Uterus (tissue), 4 donors: ENCODE data around the gene FGF9. TPM values are rescaled to one million over a fixed set of nuclear protein-coding genes. Genes with fewer than 3 reads are reported as not detected.

Source experiments
- DNase-seq, 2 donors: peaks; one replicate each; pipeline ENCODE4 v3.0.0-alpha.2; 2019 to 2020
- H3K27ac ChIP-seq, 2 donors: fragments of 200-600 bp; sonication (generic); 1 replicate in 1 of 2; 2 replicates in 1 of 2; pipeline ENCODE4 v1.5.1; 2016 to 2018
- H3K27me3 ChIP-seq, 2 donors: fragments of 200-600 bp; sonication (generic); one replicate each; pipeline ENCODE4 v1.5.1; 2018 to 2019; ENCODE audit warnings: control low read depth in 1 of 2
- H3K36me3 ChIP-seq, 2 donors: fragments of 200-600 bp; sonication (generic); one replicate each; pipeline ENCODE4 v1.5.1; 2019; ENCODE audit warnings: control low read depth in 1 of 2
- H3K4me1 ChIP-seq, 2 donors: fragments of 200-600 bp; sonication (generic); one replicate each; pipeline ENCODE4 v1.5.1; 2018 to 2019; ENCODE audit warnings: control low read depth in 1 of 2
- H3K4me3 ChIP-seq, 2 donors: fragments of 200-600 bp; sonication (generic); 1 replicate in 1 of 2; 2 replicates in 1 of 2; pipeline ENCODE4 v1.5.1; 2018 to 2019; ENCODE audit warnings: mild to moderate bottlenecking in 1 of 2
- H3K9me3 ChIP-seq, 2 donors: fragments of 200-600 bp; sonication (generic); one replicate each; pipeline ENCODE4 v1.5.1; 2019; ENCODE audit warnings: control low read depth in 1 of 2
- POLR2A ChIP-seq, 2 donors: fragments of 450-650 bp; IDR thresholded peaks; one replicate each; pipeline ENCODE4 v1.6.1; 2016; ENCODE audit warnings: antibody characterized with exemption in 2 of 2, mild to moderate bottlenecking in 1 of 2, moderate library complexity in 1 of 2
- intact Hi-C: fragments of 100-400 bp; cut with DNase I; formaldehyde crosslinking; loops from one replicate; pipeline ENCODE4 v1.15.1; 2023; ENCODE audit warnings: low total_unique reads
- total RNA-seq, 4 donors: library from RNA; depleted of rRNA in 3 of 4; stranded (reverse); fragments of >200 nt in 3 of 4; gene quantifications; one replicate each; pipeline versions ENCODE4 v1.1.0 to v1.2.4, GENCODE V29; 2014 to 2023
- TF ChIP-seq, protein P1 (sequence below), 4 experiments: fragments of 200-600 bp in 2 of 4; fragments of 450-650 bp in 2 of 4; sonication (generic) in 2 of 4; IDR thresholded peaks; one replicate each; pipeline ENCODE4 v1.5.1; 2016 to 2019; ENCODE audit warnings: antibody characterized with exemption in 4 of 4, mild to moderate bottlenecking in 2 of 4, moderate library complexity in 1 of 4
- donor health status: DM: yes; HTN: yes; CAD: no.

The FGF9 gene
- total RNA-seq, 4 donors from 2014 or later: 0.51 to 30.7 (median 0.83) TPM

DNA sequence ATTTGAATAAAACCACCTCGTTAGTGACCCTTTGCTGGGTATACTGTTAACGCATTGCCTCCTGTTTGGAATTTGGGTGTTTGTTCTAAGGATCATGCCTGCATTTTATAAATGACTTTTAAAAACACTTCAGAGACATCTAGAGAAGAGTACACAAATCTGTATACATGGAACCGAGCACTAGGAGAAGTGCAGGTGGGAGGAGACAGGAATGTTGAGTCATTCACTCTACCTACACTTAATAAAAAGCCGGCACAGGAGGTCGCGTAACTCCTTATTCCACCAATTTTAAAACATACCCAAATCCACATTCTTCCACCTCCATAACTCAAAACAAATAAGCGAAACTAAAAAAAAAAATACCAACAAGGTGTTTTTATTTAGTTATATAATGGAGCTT, 48.6 kb downstream of the FGF9 start:
- H3K27ac ChIP-seq: no peak overlapping the region
- no peaks in the 10 kb centered on the region for H3K4me1 ChIP-seq
- H3K4me3 ChIP-seq: no peak overlapping the region
- intact Hi-C loops: no loop called here
- TF ChIP-seq POLR2A (IDR thresholded peaks at IDR 0.05): no peak
- TF ChIP-seq, protein P1, sequence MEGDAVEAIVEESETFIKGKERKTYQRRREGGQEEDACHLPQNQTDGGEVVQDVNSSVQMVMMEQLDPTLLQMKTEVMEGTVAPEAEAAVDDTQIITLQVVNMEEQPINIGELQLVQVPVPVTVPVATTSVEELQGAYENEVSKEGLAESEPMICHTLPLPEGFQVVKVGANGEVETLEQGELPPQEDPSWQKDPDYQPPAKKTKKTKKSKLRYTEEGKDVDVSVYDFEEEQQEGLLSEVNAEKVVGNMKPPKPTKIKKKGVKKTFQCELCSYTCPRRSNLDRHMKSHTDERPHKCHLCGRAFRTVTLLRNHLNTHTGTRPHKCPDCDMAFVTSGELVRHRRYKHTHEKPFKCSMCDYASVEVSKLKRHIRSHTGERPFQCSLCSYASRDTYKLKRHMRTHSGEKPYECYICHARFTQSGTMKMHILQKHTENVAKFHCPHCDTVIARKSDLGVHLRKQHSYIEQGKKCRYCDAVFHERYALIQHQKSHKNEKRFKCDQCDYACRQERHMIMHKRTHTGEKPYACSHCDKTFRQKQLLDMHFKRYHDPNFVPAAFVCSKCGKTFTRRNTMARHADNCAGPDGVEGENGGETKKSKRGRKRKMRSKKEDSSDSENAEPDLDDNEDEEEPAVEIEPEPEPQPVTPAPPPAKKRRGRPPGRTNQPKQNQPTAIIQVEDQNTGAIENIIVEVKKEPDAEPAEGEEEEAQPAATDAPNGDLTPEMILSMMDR (IDR thresholded peaks at IDR 0.05): no peak
- H3K36me3 ChIP-seq: no peaks in the 10 kb centered on the region
- no peaks in the 10 kb centered on the region for H3K9me3 ChIP-seq
- no peak for DNase-seq
- H3K27me3 ChIP-seq: no peaks in the 10 kb centered on the region

DNA sequence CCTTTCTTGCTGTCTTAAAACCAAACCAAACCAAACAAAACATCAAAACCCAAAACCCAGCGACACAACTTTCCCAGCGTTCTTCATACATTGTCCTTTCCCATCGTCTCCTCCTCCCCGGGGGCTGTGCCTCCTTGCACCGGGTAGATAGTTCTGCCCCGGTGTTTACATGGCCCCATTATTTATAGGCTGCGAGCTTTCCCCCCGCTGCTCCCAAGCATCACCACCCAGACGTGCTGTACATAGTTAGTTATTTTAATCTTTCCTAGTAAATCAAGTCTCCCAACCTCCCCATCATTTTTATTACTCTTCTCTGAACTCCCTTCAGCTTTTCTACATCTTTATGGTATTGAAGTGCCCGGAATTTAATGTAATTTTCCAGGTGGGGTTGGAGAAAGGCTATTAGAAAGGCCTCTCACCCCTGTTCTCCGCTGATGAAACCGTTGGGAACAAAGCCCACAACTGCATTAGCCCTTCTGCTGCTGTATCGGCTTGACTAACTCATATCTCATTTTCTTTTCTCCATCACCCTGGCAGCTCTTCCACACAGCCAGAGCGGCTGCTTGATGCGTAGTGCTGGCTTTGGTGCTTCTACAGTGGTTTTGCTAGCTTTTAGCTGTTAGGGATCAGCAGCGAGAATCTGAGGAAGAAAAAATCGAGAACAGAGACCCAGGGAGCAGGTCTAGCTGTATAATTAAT, 53.1 kb downstream of the FGF9 start:
- no peak for DNase-seq
- H3K36me3 ChIP-seq: no peaks in the 10 kb centered on the region

DNA sequence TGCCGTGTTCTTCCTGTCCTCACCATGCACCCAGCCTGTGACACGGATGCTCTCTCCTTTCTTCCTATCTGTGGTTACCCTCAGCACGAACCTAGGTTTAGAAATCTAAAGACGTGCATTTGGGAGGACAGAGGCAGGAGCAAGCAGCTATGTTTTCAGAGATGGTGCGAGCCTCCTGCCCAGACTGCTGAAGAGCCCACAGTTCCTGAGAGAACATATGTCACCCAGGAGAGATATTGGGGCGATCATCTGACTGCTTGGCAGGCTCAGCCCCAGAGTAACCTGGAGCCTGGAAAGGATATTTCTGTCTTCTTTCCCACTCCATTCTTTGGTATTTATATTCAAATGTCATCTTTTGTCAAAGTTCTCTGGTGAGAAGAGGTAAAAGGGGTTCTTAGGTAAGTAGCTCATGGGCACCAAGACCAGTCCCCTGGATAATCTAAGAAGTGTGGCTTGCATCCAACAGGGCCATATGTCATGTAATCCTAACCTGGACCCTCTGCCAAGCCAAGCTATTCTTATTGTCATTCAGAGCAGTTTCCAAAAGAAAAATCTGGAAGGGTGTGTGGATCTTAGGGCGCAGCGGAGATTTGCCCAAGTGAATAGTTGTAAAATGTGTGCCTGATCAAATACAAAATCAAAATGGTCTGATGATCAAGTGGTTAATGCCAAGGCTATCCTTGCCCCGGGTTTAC, 59.5 kb downstream of the FGF9 start:
- intact Hi-C loops: no loop called here
- Histone ChIP-seq H3K36me3 (no peaks in the 10 kb centered on the region), H3K9me3 (no peaks in the 10 kb centered on the region), H3K27ac (no peak overlapping the region), H3K4me1 (no peaks in the 10 kb centered on the region), H3K27me3 (no peaks in the 10 kb centered on the region), H3K4me3 (no peak overlapping the region)
- no peak for DNase-seq
- no peak for TF ChIP-seq POLR2A (IDR thresholded peaks at IDR 0.05)
- TF ChIP-seq, protein P1 (IDR thresholded peaks at IDR 0.05): no peak

More for the DNA sequence above, 53.1 kb downstream of the FGF9 start:
- intact Hi-C loops: no loop called here
- TF ChIP-seq POLR2A (IDR thresholded peaks at IDR 0.05): no peak
- TF ChIP-seq, protein P1 (IDR thresholded peaks at IDR 0.05): no peak
- Histone ChIP-seq H3K9me3 (no peaks in the 10 kb centered on the region), H3K4me1 (no peaks in the 10 kb centered on the region), H3K4me3 (no peak overlapping the region), H3K27ac (peak overlapping the region in 1 of 2 donors; percentile 13), H3K27me3 (no peaks in the 10 kb centered on the region)

DNA sequence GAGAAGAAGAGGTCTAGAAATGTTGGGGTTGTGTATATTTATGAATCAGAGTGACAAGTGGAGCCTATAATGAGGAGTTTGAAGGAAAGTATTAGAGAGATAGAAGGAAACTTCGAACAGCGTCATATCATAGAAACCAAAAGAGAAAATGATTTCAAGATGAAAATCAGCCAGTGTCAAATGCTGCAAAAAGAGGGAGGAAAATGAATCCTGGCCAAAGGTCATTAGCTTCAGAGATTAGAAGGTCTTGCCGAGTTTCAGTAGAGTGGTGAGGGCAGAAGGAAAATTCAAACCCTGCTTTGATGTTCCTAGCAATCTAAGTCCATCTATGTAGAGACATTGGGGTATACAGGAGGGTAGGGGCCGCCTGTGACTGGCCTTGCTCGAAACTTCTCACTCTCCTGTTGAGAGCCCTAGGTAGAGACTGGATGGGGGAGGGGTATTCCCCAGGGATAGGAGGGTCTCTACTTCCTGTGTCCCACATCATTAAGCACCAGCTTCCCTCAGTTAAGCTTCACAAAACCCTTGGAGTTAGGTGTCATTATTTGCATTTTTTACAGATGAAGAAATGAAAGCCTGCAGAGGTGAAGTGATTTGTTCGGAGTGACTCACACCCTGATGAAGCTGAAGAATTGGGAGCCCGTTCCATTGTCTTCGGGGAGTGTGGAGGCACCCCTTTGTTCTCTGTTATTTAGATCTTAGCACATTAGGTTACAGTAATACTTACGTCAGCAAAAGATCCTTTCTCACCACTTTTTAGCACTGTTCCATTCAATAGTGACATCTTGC, 62.8 kb downstream of the FGF9 start:
- no peak for DNase-seq
- TF ChIP-seq, protein P1 (IDR thresholded peaks at IDR 0.05): no peak
- TF ChIP-seq POLR2A (IDR thresholded peaks at IDR 0.05): no peak
- H3K36me3 ChIP-seq: no peaks in the 10 kb centered on the region
- H3K4me1 ChIP-seq: no peaks in the 10 kb centered on the region
- intact Hi-C loops: no loop called here
- H3K27ac ChIP-seq: no peak overlapping the region
- H3K4me3 ChIP-seq: no peak overlapping the region
- H3K9me3 ChIP-seq: no peaks in the 10 kb centered on the region
- no peaks in the 10 kb centered on the region for H3K27me3 ChIP-seq

DNA sequence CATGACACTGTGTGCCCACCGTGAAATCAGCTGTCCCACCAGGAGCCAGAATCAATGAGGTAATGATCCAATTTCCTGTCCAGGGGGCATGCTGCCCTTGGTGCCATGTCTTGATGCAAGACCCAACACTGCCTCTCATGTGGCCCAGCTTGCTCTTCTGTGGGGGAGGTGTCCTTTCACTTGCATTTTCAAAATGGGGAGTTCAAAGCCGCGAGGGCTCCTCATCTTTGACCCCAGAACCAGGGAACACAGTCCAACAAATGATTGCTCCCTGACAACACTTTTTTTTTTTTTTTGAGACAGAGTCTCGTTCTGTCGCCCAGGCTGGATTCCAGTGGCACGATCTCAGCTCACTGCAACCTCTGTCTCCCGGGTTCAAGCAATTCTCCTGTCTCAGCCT, 64.1 kb downstream of the FGF9 start:
- Histone ChIP-seq H3K4me1 (no peaks in the 10 kb centered on the region), H3K27me3 (no peaks in the 10 kb centered on the region), H3K9me3 (no peaks in the 10 kb centered on the region), H3K36me3 (no peaks in the 10 kb centered on the region), H3K27ac (no peak overlapping the region), H3K4me3 (no peak overlapping the region)
- intact Hi-C loops: no loop called here
- TF ChIP-seq, protein P1 (IDR thresholded peaks at IDR 0.05): no peak
- TF ChIP-seq POLR2A (IDR thresholded peaks at IDR 0.05): no peak
- no peak for DNase-seq
